Measurements from ENCODE around the gene ARID1B. TPM values are rescaled to one million over a fixed set of nuclear protein-coding genes. Genes with fewer than 3 reads are reported as not detected.

The ARID1B gene
- total RNA-seq, 1 donor, result 55.0 TPM

- Histone ChIP-seq H3K9me3 (ENCODE audit: low read depth, low read length) (no peaks in the 10 kb centered on the region), H3K36me3 (ENCODE audit: insufficient read depth, low read length) (no peaks in the 10 kb centered on the region), H3K4me3 (ENCODE audit: insufficient read depth, low read length) (no peak overlapping the region), H3K27ac (ENCODE audit: low read depth, low read length) (no peak overlapping the region), H3K27me3 (ENCODE audit: insufficient read depth, low read length) (no peaks in the 10 kb centered on the region), H2AFZ (ENCODE audit: low read length) (no peak overlapping the region), H3K4me2 (ENCODE audit: insufficient read depth, low read length) (no peak overlapping the region), H3K4me1 (ENCODE audit: insufficient read depth, low read length) (peaks cover 4% of the 10 kb centered on the region), H4K20me1 (ENCODE audit: insufficient read depth, low read length) (peaks cover 14% of the 10 kb centered on the region), H3K79me2 (ENCODE audit: insufficient read depth, low read length) (peaks cover 48% of the 10 kb centered on the region)
- TF ChIP-seq CTCF (IDR thresholded peaks at IDR 0.05; ENCODE audit: extremely low read depth, low read depth, low read length), result no peak
- DNase-seq (ENCODE audit: insufficient read length, low spot score, missing footprints), result no peak
Measured at GRCh38 chr6:156912431-156912830, 135.3 kb downstream of the ARID1B start.

- Histone ChIP-seq H3K79me2 (ENCODE audit: insufficient read depth, low read length) (peaks cover 54% of the 10 kb centered on the region), H3K4me3 (ENCODE audit: insufficient read depth, low read length) (no peak overlapping the region), H3K27ac (ENCODE audit: low read depth, low read length) (no peak overlapping the region), H3K9me3 (ENCODE audit: low read depth, low read length) (no peaks in the 10 kb centered on the region), H3K27me3 (ENCODE audit: insufficient read depth, low read length) (no peaks in the 10 kb centered on the region), H3K36me3 (ENCODE audit: insufficient read depth, low read length) (no peaks in the 10 kb centered on the region), H3K4me2 (ENCODE audit: insufficient read depth, low read length) (no peak overlapping the region), H2AFZ (ENCODE audit: low read length) (no peak overlapping the region), H3K4me1 (ENCODE audit: insufficient read depth, low read length) (peaks cover 4% of the 10 kb centered on the region), H4K20me1 (ENCODE audit: insufficient read depth, low read length) (peaks cover 14% of the 10 kb centered on the region)
- no peak for TF ChIP-seq CTCF (IDR thresholded peaks at IDR 0.05; ENCODE audit: extremely low read depth, low read depth, low read length)
- DNase-seq (ENCODE audit: insufficient read length, low spot score, missing footprints), result no peak
Measured at GRCh38 chr6:156914181-156914580, 137.0 kb downstream of the ARID1B start.

DNA sequence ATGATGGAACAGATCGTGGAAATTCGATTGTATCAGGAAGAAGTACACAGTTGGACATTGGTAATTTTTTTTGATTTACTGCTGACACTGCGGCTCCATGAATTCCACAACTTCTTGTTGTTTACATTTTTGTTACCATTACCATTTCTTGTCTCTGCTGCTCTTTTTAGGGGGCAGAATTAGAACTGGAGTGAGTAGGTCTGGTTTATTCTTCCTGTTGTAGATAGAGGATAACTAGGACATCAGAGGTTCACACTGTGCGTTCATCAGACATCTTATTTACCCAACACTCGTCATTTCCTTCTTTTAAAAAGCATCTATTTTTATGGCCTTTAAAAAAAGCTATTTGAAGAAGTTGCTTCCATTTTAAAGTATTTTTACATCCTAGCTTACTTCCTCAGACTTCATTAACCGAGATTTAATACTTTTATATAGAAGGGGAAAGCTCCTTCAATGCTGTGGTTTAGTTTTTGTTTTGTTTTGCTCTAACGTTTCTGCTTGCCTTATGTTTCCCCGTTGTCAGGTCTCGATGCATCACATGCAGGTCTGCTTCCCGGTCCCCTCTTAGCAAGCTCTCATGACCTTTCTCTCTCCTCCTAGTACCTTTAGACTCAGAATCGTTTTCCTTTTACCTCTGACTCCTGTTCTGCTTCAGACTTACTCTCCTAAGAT, 139.1 kb downstream of the ARID1B start:
- H4K20me1 ChIP-seq (ENCODE audit: insufficient read depth, low read length), result peaks cover 4% of the 10 kb centered on the region
- no peaks in the 10 kb centered on the region for H3K9me3 ChIP-seq (ENCODE audit: low read depth, low read length)
- H2AFZ ChIP-seq (ENCODE audit: low read length), result no peak overlapping the region
- no peak for TF ChIP-seq CTCF (IDR thresholded peaks at IDR 0.05; ENCODE audit: extremely low read depth, low read depth, low read length)
- H3K27me3 ChIP-seq (ENCODE audit: insufficient read depth, low read length), result no peaks in the 10 kb centered on the region
- DNase-seq (ENCODE audit: insufficient read length, low spot score, missing footprints), result peak; percentile 34
- H3K4me1 ChIP-seq (ENCODE audit: insufficient read depth, low read length), result peaks cover 4% of the 10 kb centered on the region
- no peak overlapping the region for H3K4me3 ChIP-seq (ENCODE audit: insufficient read depth, low read length)
- H3K4me2 ChIP-seq (ENCODE audit: insufficient read depth, low read length), result peak overlapping the region; percentile 21
- no peaks in the 10 kb centered on the region for H3K36me3 ChIP-seq (ENCODE audit: insufficient read depth, low read length)
- peaks cover 50% of the 10 kb centered on the region for H3K79me2 ChIP-seq (ENCODE audit: insufficient read depth, low read length)
- peak overlapping the region; percentile 35 for H3K27ac ChIP-seq (ENCODE audit: low read depth, low read length)

- Histone ChIP-seq H3K79me2 (ENCODE audit: insufficient read depth, low read length) (peaks cover 49% of the 10 kb centered on the region), H3K4me1 (ENCODE audit: insufficient read depth, low read length) (peaks cover 4% of the 10 kb centered on the region), H3K9me3 (ENCODE audit: low read depth, low read length) (no peaks in the 10 kb centered on the region), H3K27ac (ENCODE audit: low read depth, low read length) (no peak overlapping the region), H2AFZ (ENCODE audit: low read length) (no peak overlapping the region), H3K4me3 (ENCODE audit: insufficient read depth, low read length) (no peak overlapping the region), H3K36me3 (ENCODE audit: insufficient read depth, low read length) (no peaks in the 10 kb centered on the region), H3K27me3 (ENCODE audit: insufficient read depth, low read length) (no peaks in the 10 kb centered on the region), H3K4me2 (ENCODE audit: insufficient read depth, low read length) (no peak overlapping the region), H4K20me1 (ENCODE audit: insufficient read depth, low read length) (peaks cover 8% of the 10 kb centered on the region)
- TF ChIP-seq CTCF (IDR thresholded peaks at IDR 0.05; ENCODE audit: extremely low read depth, low read depth, low read length), result no peak
- peak; percentile 62 for DNase-seq (ENCODE audit: insufficient read length, low spot score, missing footprints)
Measured at GRCh38 chr6:156917213-156917612, 140.0 kb downstream of the ARID1B start.
